Spleen (tissue), 7 donors: ENCODE measurements around the gene BBS9.

Experiments
- CTCF ChIP-seq, 11 experiments: fragments of 200-600 bp in 7 of 11; fragments of 450-650 bp in 4 of 11; sonication (generic) in 4 of 11; IDR thresholded peaks in 8 of 11; conservative IDR thresholded peaks in 3 of 11; 1 replicate in 7 of 11; 2 replicates in 4 of 11; pipeline versions ENCODE4 v1.4.0 to v1.8.0; 2016 to 2021; ENCODE audit warnings: antibody characterized with exemption in 11 of 11, inconsistent platforms in 4 of 11, mild to moderate bottlenecking in 1 of 11
- POLR2A ChIP-seq, 3 donors: fragments of 450-650 bp; IDR thresholded peaks; one replicate each; pipeline ENCODE4 v1.5.1; 2017; ENCODE audit warnings: antibody characterized with exemption in 3 of 3, mild to moderate bottlenecking in 1 of 3
- POLR2AphosphoS5 ChIP-seq, 3 donors: sonication (generic); formaldehyde crosslinking; IDR thresholded peaks; one replicate each; pipeline ENCODE4 v1.5.1; 2017; ENCODE audit warnings: antibody characterized with exemption in 3 of 3
- donor health status: DM: no; HTN: no; CAD: no; lungs with moderate emphysema.
- donor health status: DM: no; HTN: no; CAD: no.
- donor health status: DM: no; HTN: no; CAD: no.

DNA sequence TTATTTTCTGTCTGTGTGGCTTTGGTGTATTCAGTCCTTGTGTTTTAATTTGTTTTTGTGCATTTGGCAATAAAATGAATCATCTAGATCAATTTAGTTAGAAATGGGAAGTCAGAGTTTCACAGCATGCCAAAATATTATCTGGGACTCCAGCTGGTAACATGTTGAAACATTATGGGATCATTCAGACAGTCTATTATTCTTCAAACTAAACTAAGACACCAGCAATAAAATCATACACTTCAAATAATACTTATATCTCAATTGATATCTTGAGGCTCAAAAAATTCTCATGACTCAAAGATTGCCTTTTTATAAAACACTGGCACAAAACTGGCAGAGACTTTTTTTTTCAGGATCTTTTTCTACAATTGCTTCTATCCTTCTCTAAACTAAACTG lies 14.4 kb upstream of the BBS9 start:
- TF ChIP-seq CTCF (IDR thresholded peaks at IDR 0.05 in 8 of 11, conservative IDR thresholded peaks at IDR 0.05 in 3 of 11): no peak
- TF ChIP-seq POLR2A (IDR thresholded peaks at IDR 0.05): no peak
- no peak for TF ChIP-seq POLR2AphosphoS5 (IDR thresholded peaks at IDR 0.05)
